Measurements from ENCODE around the gene FBXL14.
"Not testable (repeated sequence)": the region's sequence is repeated elsewhere in the genome, so short reads cannot be mapped to it uniquely, and the experiment has no call there.

The FBXL14 gene

DNA sequence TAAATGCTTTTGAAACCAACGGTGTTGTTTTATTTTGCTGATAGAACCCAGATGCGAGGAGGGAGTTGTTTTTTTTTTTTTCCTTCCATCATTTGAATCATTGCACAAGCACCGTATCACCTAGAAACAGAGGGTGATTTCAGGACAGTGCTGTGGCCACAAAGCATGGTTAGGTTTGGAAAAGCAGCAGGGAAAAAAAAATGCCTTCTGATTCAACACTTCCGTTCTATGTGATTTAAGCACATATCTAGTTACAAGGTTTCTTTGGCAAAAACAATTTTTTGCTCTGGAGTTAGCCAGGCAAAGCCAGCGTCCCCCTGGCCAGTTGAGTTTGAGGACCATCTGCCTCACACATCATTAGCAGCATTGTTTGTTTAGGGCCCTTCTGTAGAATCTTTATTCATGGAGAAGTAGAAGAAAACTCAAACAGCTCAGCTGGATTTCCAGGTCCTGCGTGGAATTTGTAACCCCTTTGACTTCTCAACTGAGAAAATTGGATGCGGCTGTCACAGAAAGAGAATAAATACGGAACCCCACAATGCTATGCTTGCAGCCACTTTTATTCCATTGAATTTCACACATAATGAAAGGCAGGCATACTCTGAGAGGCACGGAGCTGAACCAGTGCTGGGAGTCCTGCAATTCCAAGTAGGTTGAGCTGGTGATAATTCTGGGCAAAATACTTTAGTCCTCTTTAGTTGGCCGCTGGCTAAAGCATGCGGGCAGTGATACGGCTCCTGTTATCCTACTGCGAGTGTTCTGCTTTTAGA is 17.6 kb upstream of the FBXL14 start:
- FAIRE-seq (peak; percentile 61), DNase-seq (ENCODE audit: insufficient read length, low spot score) (no peak)
- TF ChIP-seq POLR2A (IDR thresholded peaks at IDR 0.05; ENCODE audit: low read depth, low read length): no peak

GRCh38 chr12:1610072-1610643 is 15.8 kb upstream of the FBXL14 start:
- DNase-seq (ENCODE audit: insufficient read length, low spot score): no peak
- FAIRE-seq: no peak
- TF ChIP-seq POLR2A (IDR thresholded peaks at IDR 0.05; ENCODE audit: low read depth, low read length): no peak

- no peak for DNase-seq (ENCODE audit: insufficient read length, low spot score)
- TF ChIP-seq POLR2A (IDR thresholded peaks at IDR 0.05; ENCODE audit: low read depth, low read length): no peak
- FAIRE-seq: no peak
Observed at GRCh38 chr12:1608713-1609119, 14.3 kb upstream of the FBXL14 start.

- no peak for FAIRE-seq
- no peak for DNase-seq (ENCODE audit: insufficient read length, low spot score)
- no peak for TF ChIP-seq POLR2A (IDR thresholded peaks at IDR 0.05; ENCODE audit: low read depth, low read length)
Observed at GRCh38 chr12:1607940-1608712, 13.7 kb upstream of the FBXL14 start.

GRCh38 chr12:1606021-1606622 is 11.7 kb upstream of the FBXL14 start:
- FAIRE-seq (peak; percentile 58), DNase-seq (ENCODE audit: insufficient read length, low spot score) (peak; percentile 61)
- no peak for TF ChIP-seq POLR2A (IDR thresholded peaks at IDR 0.05; ENCODE audit: low read depth, low read length)

DNA sequence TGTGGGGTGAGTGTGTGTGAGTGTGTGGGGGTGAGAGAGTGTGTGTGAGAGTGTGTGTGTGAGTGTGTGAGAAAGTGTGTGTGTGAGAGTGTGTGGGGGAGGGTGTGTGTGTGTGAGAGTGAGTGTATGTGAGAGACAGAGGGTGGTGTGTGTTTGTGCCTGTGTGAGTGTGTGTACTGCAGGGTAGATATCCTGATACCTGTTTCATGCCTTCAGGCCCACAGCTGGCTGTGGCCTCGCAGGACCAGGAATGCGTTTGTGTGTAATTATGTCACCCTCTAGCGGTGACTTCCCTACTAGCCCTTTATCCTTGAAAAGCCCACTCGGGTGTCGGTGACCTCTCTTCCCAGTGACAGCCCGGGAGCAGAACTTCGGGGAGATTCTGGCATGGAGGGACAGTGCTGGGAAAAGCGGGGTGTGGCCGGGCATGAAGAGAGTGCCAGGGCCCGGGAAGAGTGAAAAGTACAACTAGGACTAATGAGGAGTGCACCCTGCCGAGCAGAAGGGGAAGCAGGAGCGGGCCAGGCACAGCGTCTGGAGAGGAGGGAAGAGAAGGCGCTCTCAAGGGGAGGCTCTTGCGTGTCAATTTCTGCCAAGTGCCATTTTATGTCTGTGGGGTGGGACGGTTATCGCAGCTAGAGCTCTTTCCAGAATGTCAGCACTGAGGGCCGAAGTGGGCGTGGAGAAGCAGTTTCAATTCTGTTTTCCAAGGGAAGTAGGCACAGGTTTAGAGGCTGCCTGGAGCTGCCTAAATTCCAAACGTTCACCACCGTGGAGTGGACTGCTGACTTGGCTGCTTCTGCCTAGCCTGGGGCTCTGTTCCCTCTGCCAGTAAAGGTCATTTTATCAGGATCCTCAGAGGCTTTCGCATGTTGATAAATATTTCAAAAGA is 11.0 kb upstream of the FBXL14 start:
- DNase-seq (ENCODE audit: insufficient read length, low spot score) (peak; percentile 62), FAIRE-seq (peak; percentile 23)
- TF ChIP-seq POLR2A (IDR thresholded peaks at IDR 0.05; ENCODE audit: low read depth, low read length): no peak

DNA sequence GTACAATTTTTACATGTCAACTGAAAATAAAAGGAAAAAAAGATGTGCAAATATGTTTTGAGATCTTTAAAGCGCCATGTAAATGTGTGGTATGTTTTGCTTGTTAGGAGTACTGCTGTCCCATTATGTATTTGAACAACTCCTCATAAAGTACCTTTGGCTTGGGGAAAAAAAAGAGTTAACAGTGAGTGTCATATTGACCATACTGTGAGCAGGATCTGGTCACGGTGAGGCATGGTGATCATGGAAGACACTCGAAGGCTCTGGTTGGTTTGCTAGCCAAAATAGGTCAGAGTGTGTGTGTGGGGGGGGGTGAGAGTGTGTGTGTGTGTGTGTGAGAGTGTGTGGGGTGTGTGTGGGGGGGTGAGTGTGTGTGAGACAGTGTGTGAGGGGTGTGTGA is 10.1 kb upstream of the FBXL14 start:
- no peak for TF ChIP-seq POLR2A (IDR thresholded peaks at IDR 0.05; ENCODE audit: low read depth, low read length)
- DNase-seq (ENCODE audit: insufficient read length, low spot score) (no peak), FAIRE-seq (no peak)

- no peak for TF ChIP-seq POLR2A (IDR thresholded peaks at IDR 0.05; ENCODE audit: low read depth, low read length)
- FAIRE-seq: no peak
- no peak for DNase-seq (ENCODE audit: insufficient read length, low spot score)
Observed at GRCh38 chr12:1603269-1603993, 9.1 kb upstream of the FBXL14 start.

- FAIRE-seq; DNase-seq (ENCODE audit: insufficient read length, low spot score): not testable (repeated sequence)
Observed at GRCh38 chr12:1602706-1603105, 8.3 kb upstream of the FBXL14 start.

GRCh38 chr12:1598757-1599156 is 4.4 kb upstream of the FBXL14 start:
- no peak for DNase-seq (ENCODE audit: insufficient read length, low spot score)
- no peak for FAIRE-seq
- TF ChIP-seq POLR2A (IDR thresholded peaks at IDR 0.05; ENCODE audit: low read depth, low read length): no peak

GRCh38 chr12:1595690-1596347 is 1.4 kb upstream of the FBXL14 start:
- no peak for FAIRE-seq
- no peak for TF ChIP-seq POLR2A (IDR thresholded peaks at IDR 0.05; ENCODE audit: low read depth, low read length)
- DNase-seq (ENCODE audit: insufficient read length, low spot score): no peak

DNA sequence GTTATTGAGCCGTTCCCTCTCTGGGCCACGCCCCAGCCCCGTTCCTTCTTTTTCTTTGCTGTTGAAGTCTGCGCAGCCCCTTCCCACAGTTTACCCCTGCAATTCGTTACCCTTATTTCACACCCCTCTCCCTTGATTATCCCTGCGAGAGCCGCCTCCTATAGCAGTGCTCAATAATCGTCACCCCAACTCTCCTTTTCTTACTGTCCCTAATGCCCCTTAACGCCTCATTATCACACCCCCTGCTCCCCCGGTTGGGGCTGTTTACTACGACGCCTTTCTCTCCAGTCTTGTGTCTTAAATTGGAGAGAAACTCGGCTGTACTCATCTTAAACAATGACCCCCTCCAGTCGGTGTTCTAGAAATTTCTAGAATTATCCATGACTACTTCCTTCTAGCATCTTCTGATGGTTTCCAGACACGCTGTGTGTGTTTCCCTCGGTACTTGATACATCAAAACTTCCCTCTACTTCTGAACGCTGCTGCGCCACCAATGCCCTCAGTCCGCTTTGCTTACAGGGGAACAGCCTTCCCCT is 713 bp upstream of the FBXL14 start:
- DNase-seq (ENCODE audit: insufficient read length, low spot score) (no peak), FAIRE-seq (no peak)
- TF ChIP-seq POLR2A (IDR thresholded peaks at IDR 0.05; ENCODE audit: low read depth, low read length): no peak

All from H54 (cell line).